A673 (cell line): ENCODE results near the gene EXOC6. TPM values are rescaled to one million over a fixed set of nuclear protein-coding genes. Genes with fewer than 3 reads are reported as not detected.
"Not testable (repeated sequence)": the region's sequence is repeated elsewhere in the genome, so short reads cannot be mapped to it uniquely, and the experiment has no call there.

ENCODE experiments used
- BruUV-seq: library from RNA; stranded (reverse); fragments of 400-500 nt; replicated peaks from 2 replicates; lab custom pipeline; 2021; lab: Mats Ljungman, UMichigan
- CTCF ChIA-PET: fragments of 300-600 bp; sonication (Branson Sonifier 250); formaldehyde crosslinking; loops from one replicate; lab custom pipeline; 2022; ENCODE audit warnings: antibody characterized with exemption; lab: Charles Lee
- POLR2A ChIA-PET: fragments of 300-600 bp; sonication (Branson Sonifier 250); formaldehyde crosslinking; loops from one replicate; lab custom pipeline; 2022; ENCODE audit warnings: antibody characterized with exemption; ENCODE audit not compliant: low non-redundant PET; lab: Charles Lee
- DNase-seq: peaks from one replicate; pipeline ENCODE4 v3.0.0-alpha.2; 2015; ENCODE audit warnings: low spot score
- H3K27ac ChIP-seq: fragments of 200-600 bp; sonication (generic); 2 replicates; pipeline ENCODE4 v1.5.1; 2016; ENCODE audit warnings: mixed run types, low read depth, mild to moderate bottlenecking, mixed read lengths, antibody characterized with exemption, low read length; ENCODE audit not compliant: poor library complexity, severe bottlenecking
- H3K27me3 ChIP-seq: fragments of 200-600 bp; sonication (generic); replicated peaks from 2 replicates; pipeline ENCODE4 v1.6.1; 2017; ENCODE audit warnings: mixed run types, low read depth, mild to moderate bottlenecking, mixed read lengths, antibody characterized with exemption, low read length; ENCODE audit not compliant: insufficient read depth, poor library complexity
- H3K36me3 ChIP-seq: fragments of 200-600 bp; sonication (generic); 2 replicates; pipeline ENCODE4 v1.6.1; 2016; ENCODE audit warnings: mixed run types, mild to moderate bottlenecking, mixed read lengths, antibody characterized with exemption, low read length; ENCODE audit not compliant: insufficient read depth, poor library complexity, severe bottlenecking
- H3K4me1 ChIP-seq: fragments of 200-600 bp; sonication (generic); 2 replicates; pipeline ENCODE4 v1.6.1; 2017; ENCODE audit warnings: mixed run types, mild to moderate bottlenecking, mixed read lengths, antibody characterized with exemption, low read length; ENCODE audit not compliant: insufficient read depth, poor library complexity, severe bottlenecking
- H3K4me3 ChIP-seq: fragments of 200-600 bp; sonication (generic); 2 replicates; pipeline ENCODE4 v1.5.1; 2016; ENCODE audit warnings: low read depth, mixed run types, mild to moderate bottlenecking, mixed read lengths, low read length; ENCODE audit not compliant: poor library complexity, severe bottlenecking
- H3K9me3 ChIP-seq: fragments of 200-600 bp; sonication (generic); 2 replicates; pipeline ENCODE4 v1.6.1; 2016; ENCODE audit warnings: mixed run types, low read depth, mild to moderate bottlenecking, mixed read lengths, antibody characterized with exemption, low read length; ENCODE audit not compliant: poor library complexity, severe bottlenecking
- EZH2 ChIP-seq: fragments of 200-600 bp; sonication (generic); IDR thresholded peaks from 2 replicates; pipeline ENCODE4 v1.6.1; 2017; ENCODE audit warnings: borderline replicate concordance, low read depth, mild to moderate bottlenecking, mixed read lengths, antibody characterized with exemption, low read length; ENCODE audit not compliant: poor library complexity, severe bottlenecking
- intact Hi-C: fragments of 100-400 bp; cut with micrococcal nuclease; formaldehyde crosslinking; loops from one replicate; pipeline ENCODE4 v1.10.0; 2022; ENCODE audit not compliant: unreplicated experiment
- total RNA-seq: library from RNA; stranded (reverse); gene quantifications from 2 replicates; pipeline ENCODE4 v1.2.3, GENCODE V29; 2021
- TF ChIP-seq, protein P1 (sequence below): fragments of 300-800, 200-600 bp; sonication (generic); conservative IDR thresholded peaks from 2 replicates; pipeline ENCODE4 v1.5.1; 2017; ENCODE audit warnings: low read depth, mild to moderate bottlenecking, antibody characterized with exemption, low read length, moderate library complexity, mixed read lengths

Gene EXOC6
- total RNA-seq, 1 experiment from 2014 or later, result 35.0 TPM

DNA sequence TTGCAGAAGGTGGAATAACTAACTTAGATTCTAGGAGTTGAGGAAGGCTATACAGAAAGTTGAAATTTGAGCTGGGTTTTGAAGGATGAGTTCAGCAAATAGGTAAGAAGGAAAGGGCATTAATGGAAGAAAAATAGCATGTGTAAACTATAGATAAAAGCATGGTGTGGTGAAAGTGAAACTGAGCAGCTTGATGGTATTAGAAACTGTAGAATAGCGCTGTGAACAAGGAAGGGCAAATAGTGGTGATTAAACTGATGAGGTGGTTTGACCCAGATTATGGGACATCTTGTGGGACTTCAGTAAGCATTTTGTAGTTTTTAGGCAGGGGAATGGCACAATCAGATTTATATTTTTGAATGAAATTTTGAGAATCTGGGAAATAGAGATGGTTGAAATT is 90.5 kb downstream of the EXOC6 start:
- intact Hi-C loops, result no loop called here
- TF ChIP-seq, protein P1, sequence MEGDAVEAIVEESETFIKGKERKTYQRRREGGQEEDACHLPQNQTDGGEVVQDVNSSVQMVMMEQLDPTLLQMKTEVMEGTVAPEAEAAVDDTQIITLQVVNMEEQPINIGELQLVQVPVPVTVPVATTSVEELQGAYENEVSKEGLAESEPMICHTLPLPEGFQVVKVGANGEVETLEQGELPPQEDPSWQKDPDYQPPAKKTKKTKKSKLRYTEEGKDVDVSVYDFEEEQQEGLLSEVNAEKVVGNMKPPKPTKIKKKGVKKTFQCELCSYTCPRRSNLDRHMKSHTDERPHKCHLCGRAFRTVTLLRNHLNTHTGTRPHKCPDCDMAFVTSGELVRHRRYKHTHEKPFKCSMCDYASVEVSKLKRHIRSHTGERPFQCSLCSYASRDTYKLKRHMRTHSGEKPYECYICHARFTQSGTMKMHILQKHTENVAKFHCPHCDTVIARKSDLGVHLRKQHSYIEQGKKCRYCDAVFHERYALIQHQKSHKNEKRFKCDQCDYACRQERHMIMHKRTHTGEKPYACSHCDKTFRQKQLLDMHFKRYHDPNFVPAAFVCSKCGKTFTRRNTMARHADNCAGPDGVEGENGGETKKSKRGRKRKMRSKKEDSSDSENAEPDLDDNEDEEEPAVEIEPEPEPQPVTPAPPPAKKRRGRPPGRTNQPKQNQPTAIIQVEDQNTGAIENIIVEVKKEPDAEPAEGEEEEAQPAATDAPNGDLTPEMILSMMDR, result no peak
- no peak for TF ChIP-seq EZH2
- no TSS peak for BruUV-seq
- CTCF ChIA-PET, result no interaction called here
- peaks cover 5% of the 10 kb centered on the region for H3K36me3 ChIP-seq
- H3K27ac ChIP-seq, result no peak overlapping the region
- POLR2A ChIA-PET, result no interaction called here
- no peak for DNase-seq
- H3K4me1 ChIP-seq, result no peaks in the 10 kb centered on the region
- H3K9me3 ChIP-seq, result no peaks in the 10 kb centered on the region
- H3K27me3 ChIP-seq, result no peaks in the 10 kb centered on the region
- H3K4me3 ChIP-seq, result no peak overlapping the region

DNA sequence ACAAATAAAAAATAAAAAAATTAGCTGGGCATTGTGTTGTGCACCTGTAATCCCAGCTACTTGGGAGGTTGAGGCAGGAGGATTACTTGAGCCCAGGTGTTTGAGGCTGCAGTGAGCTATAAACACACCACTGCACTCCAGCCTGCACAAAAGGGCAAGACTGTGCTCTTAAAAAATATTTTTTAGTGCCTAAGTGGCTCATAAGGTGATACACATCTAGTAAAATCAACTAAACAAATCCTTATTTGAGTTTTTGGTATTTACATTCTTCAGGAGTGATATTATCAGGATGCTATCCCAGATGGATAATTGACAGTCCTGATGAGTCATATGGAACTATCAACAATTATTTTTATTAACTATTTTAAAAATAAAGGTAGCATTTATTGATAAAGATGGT is 93.9 kb downstream of the EXOC6 start:
- TF ChIP-seq EZH2, result no peak
- TF ChIP-seq, protein P1, result no peak
- H3K27ac ChIP-seq, result no peak overlapping the region
- ChIA-PET CTCF (no interaction called here), POLR2A (interaction anchor here (0.6 kb wide), 1 partner anchor 57 kb away, joined by 5 read pairs; no protein-coding TSS in a partner anchor)
- H3K27me3 ChIP-seq, result no peaks in the 10 kb centered on the region
- no peaks in the 10 kb centered on the region for H3K9me3 ChIP-seq
- peaks cover 5% of the 10 kb centered on the region for H3K36me3 ChIP-seq
- no TSS peak for BruUV-seq
- no peaks in the 10 kb centered on the region for H3K4me1 ChIP-seq
- intact Hi-C loops, result no loop called here
- H3K4me3 ChIP-seq, result no peak overlapping the region
- no peak for DNase-seq

DNA sequence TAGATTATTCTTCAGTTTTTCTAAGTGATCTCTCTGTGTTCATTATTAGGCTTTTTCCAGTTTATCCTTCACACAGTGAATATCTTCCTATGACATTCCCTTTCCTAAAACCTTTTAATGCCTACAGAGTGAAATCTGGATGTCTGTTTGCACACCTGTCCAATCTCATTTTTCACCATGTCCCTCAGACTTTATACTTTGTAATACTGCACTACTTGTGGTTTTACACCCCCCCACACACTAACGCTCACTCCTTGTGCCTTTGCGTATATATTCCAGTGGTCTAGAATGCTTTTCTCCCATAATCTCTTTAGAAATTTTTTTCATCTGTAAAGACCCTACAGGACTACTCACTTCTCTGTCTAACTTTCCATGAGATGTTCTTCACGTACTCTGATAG is 98.2 kb downstream of the EXOC6 start:
- intact Hi-C loops, result no loop called here
- H3K9me3 ChIP-seq, result no peaks in the 10 kb centered on the region
- H3K27me3 ChIP-seq, result no peaks in the 10 kb centered on the region
- BruUV-seq, result no TSS peak
- no peak for DNase-seq
- CTCF ChIA-PET, result no interaction called here
- peaks cover 11% of the 10 kb centered on the region for H3K36me3 ChIP-seq
- H3K4me1 ChIP-seq, result no peaks in the 10 kb centered on the region
- POLR2A ChIA-PET, result no interaction called here
- no peak for TF ChIP-seq EZH2
- TF ChIP-seq, protein P1, result no peak
- no peak overlapping the region for H3K27ac ChIP-seq
- H3K4me3 ChIP-seq, result no peak overlapping the region

DNA sequence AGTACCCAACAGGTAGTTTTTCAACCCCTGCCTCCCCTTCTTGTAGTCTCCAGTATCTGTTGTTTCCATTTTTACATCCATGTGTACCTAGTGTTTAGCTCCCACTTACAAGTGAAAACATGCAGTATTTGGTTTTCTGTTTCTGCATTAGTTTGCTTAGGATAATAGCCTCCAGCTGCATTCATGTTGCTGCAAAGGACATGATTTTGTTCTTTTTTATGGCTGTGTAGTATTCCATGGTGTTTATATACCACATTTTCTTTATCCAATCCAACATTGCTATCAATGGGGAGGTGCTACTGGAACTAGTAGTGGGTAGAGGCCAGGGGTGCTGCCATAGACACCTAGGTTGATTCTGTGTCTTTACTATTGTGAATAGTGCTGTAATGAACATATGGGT is 104.3 kb downstream of the EXOC6 start:
- H3K4me1 ChIP-seq, intact Hi-C loops, DNase-seq, POLR2A ChIA-PET, H3K27ac ChIP-seq, BruUV-seq, H3K36me3 ChIP-seq, CTCF ChIA-PET, H3K9me3 ChIP-seq, H3K27me3 ChIP-seq, H3K4me3 ChIP-seq: not testable (repeated sequence)
